ENCODE results near the gene TRIP11.

The TRIP11 gene

GRCh38 chr14:91935586-91935985 is 104.3 kb downstream of the TRIP11 start:
- H3K27me3 ChIP-seq (replicated peaks): no peaks in the 10 kb centered on the region
- no peak for DNase-seq
- no peaks in the 10 kb centered on the region for H3K36me3 ChIP-seq (replicated peaks)
- in situ Hi-C loops (cut with HindIII; ENCODE audit: low pct_ligation_motif_present, low sequenced_read_pairs): no loop called here
- no peak for TF ChIP-seq CTCF (IDR thresholded peaks at IDR 0.05; ENCODE audit: low read depth, low read length, missing control alignments)
- no peak overlapping the region for H3K27ac ChIP-seq
- H3K4me3 ChIP-seq (ENCODE audit: low read depth, low read length): no peak overlapping the region

GRCh38 chr14:91934554-91935285 is 105.1 kb downstream of the TRIP11 start:
- Histone ChIP-seq H3K27ac (no peak overlapping the region), H3K36me3 (replicated peaks) (no peaks in the 10 kb centered on the region), H3K27me3 (replicated peaks) (no peaks in the 10 kb centered on the region), H3K4me3 (ENCODE audit: low read depth, low read length) (no peak overlapping the region)
- DNase-seq: no peak
- TF ChIP-seq CTCF (IDR thresholded peaks at IDR 0.05; ENCODE audit: low read depth, low read length, missing control alignments): no peak
- in situ Hi-C loops (cut with HindIII; ENCODE audit: low pct_ligation_motif_present, low sequenced_read_pairs): no loop called here

GRCh38 chr14:91931478-91932088 is 108.3 kb downstream of the TRIP11 start:
- in situ Hi-C loops (cut with HindIII; ENCODE audit: low pct_ligation_motif_present, low sequenced_read_pairs): no loop called here
- TF ChIP-seq CTCF (IDR thresholded peaks at IDR 0.05; ENCODE audit: low read depth, low read length, missing control alignments): no peak
- Histone ChIP-seq H3K27me3 (replicated peaks) (no peaks in the 10 kb centered on the region), H3K4me3 (ENCODE audit: low read depth, low read length) (no peak overlapping the region), H3K27ac (no peak overlapping the region), H3K36me3 (replicated peaks) (no peaks in the 10 kb centered on the region)
- no peak for DNase-seq

- no peak for DNase-seq
- H3K4me3 ChIP-seq (ENCODE audit: low read depth, low read length): no peak overlapping the region
- no peaks in the 10 kb centered on the region for H3K27me3 ChIP-seq (replicated peaks)
- TF ChIP-seq CTCF (IDR thresholded peaks at IDR 0.05; ENCODE audit: low read depth, low read length, missing control alignments): no peak
- in situ Hi-C loops (cut with HindIII; ENCODE audit: low pct_ligation_motif_present, low sequenced_read_pairs): no loop called here
- H3K36me3 ChIP-seq (replicated peaks): no peaks in the 10 kb centered on the region
- no peak overlapping the region for H3K27ac ChIP-seq
Observed at GRCh38 chr14:91929700-91930099, 110.2 kb downstream of the TRIP11 start.

- H3K4me3 ChIP-seq (ENCODE audit: low read depth, low read length): no peak overlapping the region
- no peak for DNase-seq
- in situ Hi-C loops (cut with HindIII; ENCODE audit: low pct_ligation_motif_present, low sequenced_read_pairs): no loop called here
- no peaks in the 10 kb centered on the region for H3K36me3 ChIP-seq (replicated peaks)
- no peak overlapping the region for H3K27ac ChIP-seq
- H3K27me3 ChIP-seq (replicated peaks): no peaks in the 10 kb centered on the region
- TF ChIP-seq CTCF (IDR thresholded peaks at IDR 0.05; ENCODE audit: low read depth, low read length, missing control alignments): no peak
Observed at GRCh38 chr14:91927800-91928199, 112.1 kb downstream of the TRIP11 start.

Data from brain microvascular endothelial cell (primary cell).